ENCODE data around the gene GRK5.
"Not testable (repeated sequence)": the region's sequence is repeated elsewhere in the genome, so short reads cannot be mapped to it uniquely, and the experiment has no call there.

The GRK5 gene

GRCh38 chr10:119252051-119252465 is 44.7 kb downstream of the GRK5 start:
- Histone ChIP-seq H3K27me3 (ENCODE audit: insufficient read depth, low read length) (no peaks in the 10 kb centered on the region), H3K4me1 (ENCODE audit: insufficient read depth, low read length) (peaks cover 26% of the 10 kb centered on the region), H3K36me3 (ENCODE audit: insufficient read depth, low read length) (no peaks in the 10 kb centered on the region), H2AFZ (ENCODE audit: low read depth, low read length) (no peak overlapping the region), H3K9me3 (ENCODE audit: low read length) (no peaks in the 10 kb centered on the region), H3K4me3 (ENCODE audit: low read length) (no peak overlapping the region)

- Histone ChIP-seq H3K36me3 (ENCODE audit: insufficient read depth, low read length) (no peaks in the 10 kb centered on the region), H2AFZ (ENCODE audit: low read depth, low read length) (no peak overlapping the region), H3K4me1 (ENCODE audit: insufficient read depth, low read length) (peaks cover 26% of the 10 kb centered on the region), H3K4me3 (ENCODE audit: low read length) (no peak overlapping the region), H3K27me3 (ENCODE audit: insufficient read depth, low read length) (no peaks in the 10 kb centered on the region), H3K9me3 (ENCODE audit: low read length) (no peaks in the 10 kb centered on the region)
Measured at GRCh38 chr10:119252470-119253151, 45.2 kb downstream of the GRK5 start.

- no peak overlapping the region for H2AFZ ChIP-seq (ENCODE audit: low read depth, low read length)
- no peaks in the 10 kb centered on the region for H3K36me3 ChIP-seq (ENCODE audit: insufficient read depth, low read length)
- peaks cover 31% of the 10 kb centered on the region for H3K4me1 ChIP-seq (ENCODE audit: insufficient read depth, low read length)
- no peaks in the 10 kb centered on the region for H3K27me3 ChIP-seq (ENCODE audit: insufficient read depth, low read length)
- H3K4me3 ChIP-seq (ENCODE audit: low read length): no peak overlapping the region
- H3K9me3 ChIP-seq (ENCODE audit: low read length): no peaks in the 10 kb centered on the region
Measured at GRCh38 chr10:119253433-119254174, 46.2 kb downstream of the GRK5 start.

- no peaks in the 10 kb centered on the region for H3K36me3 ChIP-seq (ENCODE audit: insufficient read depth, low read length)
- no peaks in the 10 kb centered on the region for H3K27me3 ChIP-seq (ENCODE audit: insufficient read depth, low read length)
- H3K4me3 ChIP-seq (ENCODE audit: low read length): no peak overlapping the region
- H3K4me1 ChIP-seq (ENCODE audit: insufficient read depth, low read length): peaks cover 31% of the 10 kb centered on the region
- no peaks in the 10 kb centered on the region for H3K9me3 ChIP-seq (ENCODE audit: low read length)
- H2AFZ ChIP-seq (ENCODE audit: low read depth, low read length): no peak overlapping the region
Measured at GRCh38 chr10:119254335-119254734, 47.0 kb downstream of the GRK5 start.

GRCh38 chr10:119256030-119256429 is 48.7 kb downstream of the GRK5 start:
- no peak overlapping the region for H3K4me3 ChIP-seq (ENCODE audit: low read length)
- H3K27me3 ChIP-seq (ENCODE audit: insufficient read depth, low read length): no peaks in the 10 kb centered on the region
- H2AFZ ChIP-seq (ENCODE audit: low read depth, low read length): no peak overlapping the region
- peaks cover 24% of the 10 kb centered on the region for H3K4me1 ChIP-seq (ENCODE audit: insufficient read depth, low read length)
- H3K9me3 ChIP-seq (ENCODE audit: low read length): no peaks in the 10 kb centered on the region
- no peaks in the 10 kb centered on the region for H3K36me3 ChIP-seq (ENCODE audit: insufficient read depth, low read length)

- Histone ChIP-seq H3K4me3 (ENCODE audit: low read length) (no peak overlapping the region), H3K9me3 (ENCODE audit: low read length) (no peaks in the 10 kb centered on the region), H3K27me3 (ENCODE audit: insufficient read depth, low read length) (no peaks in the 10 kb centered on the region), H2AFZ (ENCODE audit: low read depth, low read length) (no peak overlapping the region), H3K4me1 (ENCODE audit: insufficient read depth, low read length) (peaks cover 22% of the 10 kb centered on the region), H3K36me3 (ENCODE audit: insufficient read depth, low read length) (no peaks in the 10 kb centered on the region)
Measured at GRCh38 chr10:119256897-119257296, 49.5 kb downstream of the GRK5 start.

- Histone ChIP-seq H3K4me1 (ENCODE audit: insufficient read depth, low read length) (peaks cover 19% of the 10 kb centered on the region), H3K27me3 (ENCODE audit: insufficient read depth, low read length) (no peaks in the 10 kb centered on the region), H3K4me3 (ENCODE audit: low read length) (no peak overlapping the region), H2AFZ (ENCODE audit: low read depth, low read length) (no peak overlapping the region), H3K9me3 (ENCODE audit: low read length) (no peaks in the 10 kb centered on the region), H3K36me3 (ENCODE audit: insufficient read depth, low read length) (no peaks in the 10 kb centered on the region)
Measured at GRCh38 chr10:119257899-119258419, 50.6 kb downstream of the GRK5 start.

- Histone ChIP-seq H3K36me3 (ENCODE audit: insufficient read depth, low read length) (no peaks in the 10 kb centered on the region), H3K4me1 (ENCODE audit: insufficient read depth, low read length) (peaks cover 5% of the 10 kb centered on the region), H3K27me3 (ENCODE audit: insufficient read depth, low read length) (no peaks in the 10 kb centered on the region), H3K9me3 (ENCODE audit: low read length) (no peaks in the 10 kb centered on the region), H2AFZ (ENCODE audit: low read depth, low read length) (no peak overlapping the region), H3K4me3 (ENCODE audit: low read length) (no peak overlapping the region)
Measured at GRCh38 chr10:119259345-119259744, 52.0 kb downstream of the GRK5 start.

GRCh38 chr10:119261016-119261415 is 53.6 kb downstream of the GRK5 start:
- H2AFZ ChIP-seq (ENCODE audit: low read depth, low read length); H3K4me3 ChIP-seq (ENCODE audit: low read length); H3K36me3 ChIP-seq (ENCODE audit: insufficient read depth, low read length); H3K4me1 ChIP-seq (ENCODE audit: insufficient read depth, low read length); H3K27me3 ChIP-seq (ENCODE audit: insufficient read depth, low read length); H3K9me3 ChIP-seq (ENCODE audit: low read length): not testable (repeated sequence)

GRCh38 chr10:119263951-119264617 is 56.7 kb downstream of the GRK5 start:
- H3K36me3 ChIP-seq (ENCODE audit: insufficient read depth, low read length): no peaks in the 10 kb centered on the region
- no peak overlapping the region for H2AFZ ChIP-seq (ENCODE audit: low read depth, low read length)
- no peaks in the 10 kb centered on the region for H3K27me3 ChIP-seq (ENCODE audit: insufficient read depth, low read length)
- H3K9me3 ChIP-seq (ENCODE audit: low read length): no peaks in the 10 kb centered on the region
- no peak overlapping the region for H3K4me3 ChIP-seq (ENCODE audit: low read length)
- H3K4me1 ChIP-seq (ENCODE audit: insufficient read depth, low read length): no peaks in the 10 kb centered on the region

- Histone ChIP-seq H3K4me1 (ENCODE audit: insufficient read depth, low read length) (no peaks in the 10 kb centered on the region), H2AFZ (ENCODE audit: low read depth, low read length) (no peak overlapping the region), H3K36me3 (ENCODE audit: insufficient read depth, low read length) (no peaks in the 10 kb centered on the region), H3K9me3 (ENCODE audit: low read length) (no peaks in the 10 kb centered on the region), H3K27me3 (ENCODE audit: insufficient read depth, low read length) (no peaks in the 10 kb centered on the region), H3K4me3 (ENCODE audit: low read length) (no peak overlapping the region)
Measured at GRCh38 chr10:119265691-119266090, 58.3 kb downstream of the GRK5 start.

- no peak overlapping the region for H2AFZ ChIP-seq (ENCODE audit: low read depth, low read length)
- no peaks in the 10 kb centered on the region for H3K9me3 ChIP-seq (ENCODE audit: low read length)
- no peaks in the 10 kb centered on the region for H3K27me3 ChIP-seq (ENCODE audit: insufficient read depth, low read length)
- H3K4me1 ChIP-seq (ENCODE audit: insufficient read depth, low read length): no peaks in the 10 kb centered on the region
- H3K36me3 ChIP-seq (ENCODE audit: insufficient read depth, low read length): no peaks in the 10 kb centered on the region
- no peak overlapping the region for H3K4me3 ChIP-seq (ENCODE audit: low read length)
Measured at GRCh38 chr10:119267384-119267783, 60.0 kb downstream of the GRK5 start.

GRCh38 chr10:119268428-119268827 is 61.1 kb downstream of the GRK5 start:
- Histone ChIP-seq H3K27me3 (ENCODE audit: insufficient read depth, low read length) (no peaks in the 10 kb centered on the region), H3K4me3 (ENCODE audit: low read length) (no peak overlapping the region), H3K4me1 (ENCODE audit: insufficient read depth, low read length) (no peaks in the 10 kb centered on the region), H3K36me3 (ENCODE audit: insufficient read depth, low read length) (no peaks in the 10 kb centered on the region), H3K9me3 (ENCODE audit: low read length) (no peaks in the 10 kb centered on the region), H2AFZ (ENCODE audit: low read depth, low read length) (no peak overlapping the region)
